Stomach smooth muscle (tissue), 2 donors: ENCODE data around the gene CELF2.

Source experiments
- H3K27ac ChIP-seq: one replicate; pipeline ENCODE4 v1.7.0; 2013; ENCODE audit warnings: mild to moderate bottlenecking, low read length, inconsistent platforms
- H3K27me3 ChIP-seq, 2 donors: one replicate each; pipeline ENCODE4 v1.7.0; 2013; ENCODE audit warnings: low read length in 2 of 2; ENCODE audit not compliant: insufficient read depth in 2 of 2, control insufficient read depth in 1 of 2
- H3K36me3 ChIP-seq, 2 donors: one replicate each; pipeline ENCODE4 v1.7.0; 2013; ENCODE audit warnings: low read length in 2 of 2; ENCODE audit not compliant: control insufficient read depth in 2 of 2, insufficient read depth in 2 of 2
- H3K4me1 ChIP-seq: one replicate; pipeline ENCODE4 v1.7.0; 2013; ENCODE audit warnings: low read length; ENCODE audit not compliant: control insufficient read depth, insufficient read depth
- H3K4me3 ChIP-seq, 2 donors: one replicate each; pipeline ENCODE4 v1.7.0; 2013; ENCODE audit warnings: low read length in 2 of 2
- H3K9ac ChIP-seq, 2 donors: one replicate each; pipeline ENCODE4 v1.7.0; 2013; ENCODE audit warnings: low read length in 2 of 2, mild to moderate bottlenecking in 1 of 2
- H3K9me3 ChIP-seq, 2 donors: one replicate each; pipeline ENCODE4 v1.7.0; 2013; ENCODE audit warnings: low read length in 2 of 2; ENCODE audit not compliant: control insufficient read depth in 2 of 2
- donor health status: healthy.
- donor health status: Pancreatic carcinoma.

The CELF2 gene

DNA sequence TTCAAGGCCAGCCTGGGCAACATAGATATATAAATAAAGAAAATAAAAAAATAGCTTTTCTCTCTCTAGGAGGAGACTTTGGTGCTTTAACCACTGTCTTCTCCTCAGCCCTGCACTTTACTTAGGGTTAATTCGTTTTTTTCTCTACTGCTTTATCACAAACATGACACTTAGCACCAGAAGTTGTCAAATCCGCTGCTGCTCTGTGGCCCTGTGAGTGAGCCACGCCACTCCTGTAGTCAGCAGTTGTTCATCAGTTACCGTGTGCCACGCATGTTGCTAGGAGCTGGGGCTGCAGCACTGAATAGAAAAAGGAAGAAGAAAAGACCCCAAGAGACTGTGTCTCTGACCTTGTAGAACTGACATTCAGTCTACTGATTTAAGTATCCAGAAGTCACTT lies 232.6 kb downstream of the CELF2 start:
- no peak overlapping the region for H3K9ac ChIP-seq
- H3K9me3 ChIP-seq: no peaks in the 10 kb centered on the region
- peaks cover 7 to 22% of the 10 kb centered on the region in 2 donors for H3K36me3 ChIP-seq
- no peak overlapping the region for H3K27ac ChIP-seq
- no peak overlapping the region for H3K4me3 ChIP-seq
- H3K27me3 ChIP-seq: no peaks in the 10 kb centered on the region
- peaks cover 3% of the 10 kb centered on the region for H3K4me1 ChIP-seq

DNA sequence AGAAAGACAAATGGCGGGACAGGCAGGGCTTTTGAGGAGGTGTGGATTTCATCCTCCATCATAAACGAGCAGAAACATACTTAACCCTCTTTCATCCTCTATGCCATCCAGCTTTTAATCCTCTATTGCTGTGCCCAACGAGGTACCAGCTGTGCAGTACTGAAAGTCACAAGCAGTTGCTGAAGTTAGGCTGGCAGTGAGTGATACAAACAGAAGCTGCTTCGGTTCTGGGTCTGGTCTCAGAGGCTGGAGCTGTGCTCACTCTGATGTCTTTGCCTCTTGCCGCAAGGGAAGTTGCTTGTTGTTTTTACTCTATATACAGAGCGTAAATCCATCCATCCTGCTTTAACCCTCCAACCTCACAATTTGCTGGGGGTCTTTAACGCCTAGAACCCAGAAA lies 235.2 kb downstream of the CELF2 start:
- Histone ChIP-seq H3K36me3 (peaks cover 16 to 21% of the 10 kb centered on the region in 2 donors), H3K4me1 (peaks cover 6% of the 10 kb centered on the region), H3K4me3 (no peak overlapping the region), H3K27me3 (no peaks in the 10 kb centered on the region), H3K27ac (no peak overlapping the region), H3K9me3 (no peaks in the 10 kb centered on the region), H3K9ac (no peak overlapping the region)

DNA sequence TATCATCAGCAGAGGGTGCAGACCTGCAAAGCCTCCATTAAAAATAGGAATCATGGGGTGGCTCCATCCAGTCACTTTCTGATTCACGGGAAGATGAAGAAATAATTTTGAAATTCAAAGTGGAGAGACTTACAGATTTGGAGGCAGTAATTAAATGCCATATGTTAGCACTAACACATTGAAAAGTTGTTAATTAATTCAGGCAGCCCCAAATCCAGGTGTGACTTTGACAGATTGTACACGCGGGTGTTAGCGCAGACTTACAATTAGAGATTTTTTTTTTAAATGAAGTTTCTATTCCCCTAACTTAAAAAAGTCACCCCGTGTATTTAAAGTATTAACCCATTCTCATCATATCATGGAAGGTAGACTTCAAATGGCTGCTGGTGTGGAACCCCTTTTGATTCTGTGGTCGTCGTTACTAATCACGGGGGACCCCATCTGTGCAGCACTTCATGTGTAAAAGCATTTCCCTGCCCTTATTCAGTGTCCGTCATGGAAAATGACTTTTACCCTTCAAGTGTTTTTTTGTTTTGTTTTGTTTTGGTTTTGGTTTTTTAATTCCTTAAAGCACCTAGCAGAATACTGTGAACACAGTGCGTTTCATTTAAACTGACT lies 235.8 kb downstream of the CELF2 start:
- H3K9me3 ChIP-seq: no peaks in the 10 kb centered on the region
- no peak overlapping the region for H3K27ac ChIP-seq
- no peak overlapping the region for H3K4me3 ChIP-seq
- peaks cover 6% of the 10 kb centered on the region for H3K4me1 ChIP-seq
- H3K36me3 ChIP-seq: peaks cover 22 to 26% of the 10 kb centered on the region in 2 donors
- H3K27me3 ChIP-seq: no peaks in the 10 kb centered on the region
- no peak overlapping the region for H3K9ac ChIP-seq

DNA sequence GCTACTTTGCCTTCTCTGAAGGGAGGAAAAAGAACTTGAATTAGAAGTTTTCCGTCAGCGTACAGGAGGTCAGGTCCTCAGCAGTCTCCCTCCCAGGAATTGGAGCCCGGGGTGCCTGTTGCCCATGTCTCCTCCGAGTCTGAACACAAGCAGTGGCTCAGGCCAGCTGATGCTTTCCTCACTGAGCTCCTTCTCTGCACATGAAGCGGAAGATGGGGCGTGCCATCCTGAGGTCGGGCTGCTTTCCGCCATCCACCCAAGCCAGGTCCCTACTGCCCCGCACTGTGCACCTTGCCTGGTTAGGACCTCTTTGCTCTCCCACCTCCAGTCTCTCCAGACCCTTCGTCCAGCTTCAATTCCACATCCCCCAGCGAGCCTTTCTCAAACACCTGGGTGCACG lies 237.5 kb downstream of the CELF2 start:
- H3K27me3 ChIP-seq: no peaks in the 10 kb centered on the region
- no peak overlapping the region for H3K9ac ChIP-seq
- no peak overlapping the region for H3K27ac ChIP-seq
- peaks cover 31 to 35% of the 10 kb centered on the region in 2 donors for H3K36me3 ChIP-seq
- no peaks in the 10 kb centered on the region for H3K9me3 ChIP-seq
- peaks cover 6% of the 10 kb centered on the region for H3K4me1 ChIP-seq
- no peak overlapping the region for H3K4me3 ChIP-seq

DNA sequence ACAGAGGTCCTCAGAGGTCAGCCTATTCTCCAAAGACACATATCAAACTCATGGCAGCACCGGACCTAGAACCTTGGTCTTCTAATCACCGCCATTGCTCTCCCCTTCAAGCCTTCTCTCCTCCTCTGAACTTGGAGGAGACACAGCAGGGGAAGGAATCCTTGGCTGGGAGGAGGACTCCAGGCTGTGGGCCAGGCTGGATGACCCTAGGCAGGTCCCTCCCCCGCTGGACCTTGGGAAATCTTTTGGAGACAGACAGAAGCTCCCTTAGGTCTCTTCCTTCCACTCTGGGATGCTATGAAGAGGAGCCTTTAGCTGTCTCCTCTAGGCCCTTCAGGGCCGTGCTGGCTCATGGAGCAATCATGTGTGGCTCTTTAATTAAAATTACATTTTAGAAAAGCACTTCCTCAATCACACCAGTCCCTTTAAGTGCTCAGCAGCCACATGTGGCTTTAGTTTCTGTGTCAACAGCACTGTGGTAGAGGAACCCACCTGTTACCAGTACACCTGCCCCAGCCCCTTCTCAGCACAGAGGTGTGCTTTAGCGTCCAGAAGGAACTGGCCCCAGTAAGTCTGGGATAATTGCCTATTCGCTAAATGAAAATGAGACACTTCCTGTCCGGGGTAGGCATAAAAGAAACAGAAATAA lies 238.2 kb downstream of the CELF2 start:
- no peak overlapping the region for H3K4me3 ChIP-seq
- H3K4me1 ChIP-seq: peaks cover 6% of the 10 kb centered on the region
- no peaks in the 10 kb centered on the region for H3K27me3 ChIP-seq
- no peaks in the 10 kb centered on the region for H3K9me3 ChIP-seq
- H3K36me3 ChIP-seq: peaks cover 30 to 31% of the 10 kb centered on the region in 2 donors
- H3K9ac ChIP-seq: no peak overlapping the region
- no peak overlapping the region for H3K27ac ChIP-seq

DNA sequence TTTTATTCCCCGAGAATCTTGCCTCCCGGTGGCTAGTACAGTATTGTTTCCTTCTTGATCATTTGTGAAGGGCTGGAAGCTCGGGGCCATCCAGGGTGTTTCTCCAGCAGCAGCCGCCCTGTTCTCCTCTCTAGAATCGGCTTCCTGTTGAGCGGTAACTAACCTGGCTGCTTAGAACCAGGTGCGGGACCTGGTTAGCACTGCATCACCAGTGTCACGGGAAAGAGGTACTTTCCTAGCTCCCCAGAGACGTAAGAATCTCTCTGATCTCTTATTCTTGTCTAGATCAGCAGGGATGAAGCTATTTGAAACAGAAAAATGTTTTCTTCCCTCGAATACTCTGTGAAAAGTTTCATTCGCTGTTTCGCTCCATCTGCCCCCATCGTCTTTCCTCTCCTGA lies 239.2 kb downstream of the CELF2 start:
- Histone ChIP-seq H3K4me3 (no peak overlapping the region), H3K27ac (no peak overlapping the region), H3K9ac (no peak overlapping the region), H3K36me3 (peaks cover 30 to 31% of the 10 kb centered on the region in 2 donors), H3K9me3 (no peaks in the 10 kb centered on the region), H3K4me1 (peaks cover 9% of the 10 kb centered on the region), H3K27me3 (no peaks in the 10 kb centered on the region)

DNA sequence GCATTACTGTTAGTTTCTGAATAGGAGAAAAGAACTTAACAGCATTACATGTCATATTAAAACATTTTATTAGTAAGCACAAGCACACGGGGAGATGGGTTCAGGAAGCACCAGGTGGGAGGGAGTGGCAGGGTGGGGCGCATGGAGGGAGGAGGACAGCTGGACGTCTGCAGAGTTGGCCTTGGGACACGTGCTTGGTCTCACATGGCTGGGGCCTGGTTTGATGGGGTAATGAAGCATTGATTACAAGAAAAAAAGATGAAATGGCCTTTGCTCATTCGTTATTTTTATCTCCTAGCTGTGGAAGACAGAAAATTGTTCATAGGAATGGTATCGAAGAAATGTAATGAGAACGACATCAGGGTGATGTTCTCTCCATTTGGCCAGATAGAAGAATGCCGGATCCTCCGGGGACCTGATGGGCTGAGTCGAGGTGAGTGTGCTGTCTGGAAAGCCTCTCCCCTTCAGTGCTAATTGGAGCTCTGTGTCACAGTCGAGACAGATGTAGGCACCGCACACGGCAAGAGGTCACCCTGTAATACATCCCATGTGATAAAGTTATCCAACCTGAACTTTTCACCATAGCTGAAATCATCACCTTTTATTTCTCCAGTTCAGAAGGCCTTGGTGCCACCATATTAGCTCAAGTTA lies 239.9 kb downstream of the CELF2 start:
- no peak overlapping the region for H3K9ac ChIP-seq
- no peak overlapping the region for H3K4me3 ChIP-seq
- no peaks in the 10 kb centered on the region for H3K27me3 ChIP-seq
- H3K36me3 ChIP-seq: peaks cover 26 to 31% of the 10 kb centered on the region in 2 donors
- no peaks in the 10 kb centered on the region for H3K9me3 ChIP-seq
- H3K4me1 ChIP-seq: peaks cover 16% of the 10 kb centered on the region
- H3K27ac ChIP-seq: no peak overlapping the region

DNA sequence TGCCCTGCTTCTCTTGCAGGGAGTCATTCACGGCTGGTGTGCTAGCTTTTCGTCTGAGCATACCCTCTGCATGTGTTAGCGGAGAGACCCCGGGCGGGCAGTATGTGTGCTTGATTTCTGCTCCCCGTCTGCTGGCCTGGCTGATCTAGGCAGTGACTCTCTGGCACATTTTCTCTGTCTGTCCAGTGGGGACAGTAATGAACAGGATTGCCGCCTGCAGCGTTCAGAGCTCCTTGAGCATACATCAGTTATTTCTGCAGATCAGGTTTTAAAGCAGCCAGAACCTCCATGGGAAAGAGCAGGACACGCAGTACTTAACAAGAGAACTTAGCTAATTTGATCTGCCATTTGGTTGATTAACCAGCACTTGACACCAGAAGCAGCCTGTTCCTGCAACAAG lies 242.5 kb downstream of the CELF2 start:
- no peak overlapping the region for H3K4me3 ChIP-seq
- H3K9ac ChIP-seq: no peak overlapping the region
- H3K4me1 ChIP-seq: peaks cover 17% of the 10 kb centered on the region
- no peaks in the 10 kb centered on the region for H3K27me3 ChIP-seq
- H3K27ac ChIP-seq: no peak overlapping the region
- H3K36me3 ChIP-seq: peaks cover 24 to 27% of the 10 kb centered on the region in 2 donors
- no peaks in the 10 kb centered on the region for H3K9me3 ChIP-seq

DNA sequence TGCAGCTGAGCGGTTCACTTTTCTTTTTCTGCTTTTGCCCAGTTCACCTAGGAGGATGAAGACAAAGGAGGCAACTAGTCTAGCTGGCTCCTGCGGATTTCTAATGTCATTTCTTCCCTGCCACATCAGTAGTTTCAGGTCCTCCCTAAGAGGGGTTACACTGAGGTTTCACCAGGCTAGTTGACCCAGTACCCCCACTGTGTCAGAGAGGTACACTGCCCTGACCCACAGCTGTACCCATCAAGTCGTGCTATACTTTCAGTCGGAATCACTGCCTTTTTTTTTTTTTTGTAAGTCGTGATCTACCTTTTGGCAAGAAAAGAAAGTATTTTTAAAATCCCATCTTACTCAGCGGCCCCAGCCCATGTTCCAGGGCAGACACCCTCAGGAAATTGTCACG lies 243.5 kb downstream of the CELF2 start:
- H3K27ac ChIP-seq: no peak overlapping the region
- no peak overlapping the region for H3K4me3 ChIP-seq
- H3K36me3 ChIP-seq: peaks cover 21 to 25% of the 10 kb centered on the region in 2 donors
- no peaks in the 10 kb centered on the region for H3K27me3 ChIP-seq
- no peak overlapping the region for H3K9ac ChIP-seq
- H3K9me3 ChIP-seq: no peaks in the 10 kb centered on the region
- peaks cover 17% of the 10 kb centered on the region for H3K4me1 ChIP-seq

DNA sequence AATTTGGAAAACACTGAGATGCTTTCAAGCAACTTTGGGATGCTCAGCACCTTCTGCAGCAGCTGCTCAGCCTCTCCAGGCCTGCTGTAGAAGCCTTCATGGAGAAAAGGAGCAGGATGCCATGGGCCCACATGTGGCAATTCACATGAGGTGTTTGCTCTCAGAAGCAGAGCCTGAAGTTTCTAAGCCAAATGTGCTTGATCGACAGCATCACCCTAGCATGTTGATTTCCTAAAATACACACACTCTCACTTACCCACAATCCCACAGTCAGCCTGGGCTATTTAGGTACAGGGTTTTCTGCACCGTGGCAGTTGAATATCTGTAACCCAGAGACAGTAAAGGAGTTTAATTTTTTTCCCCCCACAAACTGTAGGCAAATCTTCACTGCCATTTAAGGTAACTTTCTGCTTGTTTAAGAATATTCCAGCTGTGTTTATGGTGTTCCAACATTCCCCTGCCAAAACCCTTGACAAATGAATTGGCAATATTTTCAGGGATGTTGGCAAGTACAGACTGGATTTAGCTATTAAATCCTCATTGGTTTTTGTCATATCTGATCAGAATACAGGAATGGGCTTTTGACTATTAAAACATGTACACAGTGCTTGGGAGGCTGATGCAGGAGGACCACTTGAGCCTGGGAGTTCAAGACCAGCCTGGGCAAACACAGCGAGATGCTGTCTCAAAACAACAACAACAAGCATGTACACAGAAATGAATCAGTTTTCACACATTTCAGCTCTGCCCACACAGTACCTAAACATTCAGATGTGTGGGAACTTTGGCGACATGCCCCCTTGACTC lies 244.2 kb downstream of the CELF2 start:
- peaks cover 14% of the 10 kb centered on the region for H3K4me1 ChIP-seq
- H3K9ac ChIP-seq: no peak overlapping the region
- H3K36me3 ChIP-seq: peaks cover 21 to 25% of the 10 kb centered on the region in 2 donors
- peak overlapping the region; percentile 53 for H3K27ac ChIP-seq
- H3K27me3 ChIP-seq: no peaks in the 10 kb centered on the region
- no peaks in the 10 kb centered on the region for H3K9me3 ChIP-seq
- H3K4me3 ChIP-seq: no peak overlapping the region
